Stimulated activated CD8-positive, alpha-beta memory T cell treated with anti-CD3 and anti-CD28 coated beads, Interleukin-15, amount 100 ng/mL, for 1 hour (primary cell): ENCODE data around the gene ADGRL3.

Experiments used
- DNase-seq: peaks from one replicate; pipeline ENCODE4 v3.0.0-alpha.2; 2020; ENCODE audit warnings: low read depth

Gene ADGRL3

GRCh38 chr4:61553557-61554125, 353.5 kb downstream of the ADGRL3 start:
- DNase-seq: no peak

- DNase-seq: no peak
Measured at GRCh38 chr4:61555789-61556188, 355.7 kb downstream of the ADGRL3 start.

- DNase-seq: no peak
Measured at GRCh38 chr4:61556277-61556676, 356.2 kb downstream of the ADGRL3 start.

- DNase-seq: no peak
Measured at GRCh38 chr4:61559396-61559795, 359.3 kb downstream of the ADGRL3 start.

GRCh38 chr4:61561028-61561427, 360.9 kb downstream of the ADGRL3 start:
- no peak for DNase-seq

GRCh38 chr4:61571761-61572559, 371.8 kb downstream of the ADGRL3 start:
- no peak for DNase-seq

- DNase-seq: no peak
Measured at GRCh38 chr4:61575796-61576195, 375.7 kb downstream of the ADGRL3 start.

- no peak for DNase-seq
Measured at GRCh38 chr4:61579786-61580185, 379.7 kb downstream of the ADGRL3 start.

- no peak for DNase-seq
Measured at GRCh38 chr4:61580721-61581377, 380.7 kb downstream of the ADGRL3 start.

- no peak for DNase-seq
Measured at GRCh38 chr4:61583696-61584095, 383.6 kb downstream of the ADGRL3 start.

- no peak for DNase-seq
Measured at GRCh38 chr4:61588621-61589402, 388.7 kb downstream of the ADGRL3 start.

GRCh38 chr4:61590881-61591280, 390.8 kb downstream of the ADGRL3 start:
- no peak for DNase-seq

GRCh38 chr4:61596606-61597340, 396.6 kb downstream of the ADGRL3 start:
- no peak for DNase-seq

GRCh38 chr4:61603086-61603485, 403.0 kb downstream of the ADGRL3 start:
- DNase-seq: no peak

- no peak for DNase-seq
Measured at GRCh38 chr4:61604054-61604453, 403.9 kb downstream of the ADGRL3 start.

- DNase-seq: no peak
Measured at GRCh38 chr4:61605984-61606383, 405.9 kb downstream of the ADGRL3 start.

- no peak for DNase-seq
Measured at GRCh38 chr4:61614231-61614630, 414.1 kb downstream of the ADGRL3 start.

- no peak for DNase-seq
Measured at GRCh38 chr4:61619528-61619927, 419.4 kb downstream of the ADGRL3 start.

GRCh38 chr4:61628282-61628681, 428.2 kb downstream of the ADGRL3 start:
- no peak for DNase-seq

GRCh38 chr4:61628727-61629126, 428.6 kb downstream of the ADGRL3 start:
- no peak for DNase-seq

GRCh38 chr4:61630548-61630947, 430.4 kb downstream of the ADGRL3 start:
- no peak for DNase-seq

GRCh38 chr4:61638591-61638990, 438.5 kb downstream of the ADGRL3 start:
- DNase-seq: no peak
